T-cell (primary cell): Measurements from ENCODE around the gene POU2AF1. TPM values are rescaled to one million over a fixed set of nuclear protein-coding genes. Genes with fewer than 3 reads are reported as not detected.

Source experiments
- ATAC-seq, 4 experiments: fragments of 200-7000 bp in 3 of 4; fragments of 150-1000 bp in 1 of 4; cut with Tn5 transposase; replicated peaks in 1 of 4; 1 replicate in 3 of 4; 2 replicates in 1 of 4; pipeline ENCODE4 v1.10.0; 2021; ENCODE audit warnings: moderate library complexity in 3 of 4, mild to moderate bottlenecking in 2 of 4, moderate number of reproducible peaks in 1 of 4
- CTCF ChIA-PET, 2 donors: fragments of 300-600 bp; sonication (Branson Sonifier 250); formaldehyde crosslinking; loops; one replicate each; lab custom pipeline; 2022; ENCODE audit warnings: antibody characterized with exemption in 2 of 2; lab: Charles Lee
- POLR2A ChIA-PET, 2 donors: fragments of 300-600 bp; sonication (Branson Sonifier 250); formaldehyde crosslinking; loops; one replicate each; lab custom pipeline; 2022; ENCODE audit warnings: antibody characterized with exemption in 2 of 2; lab: Charles Lee
- DNase-seq, 35 experiments: peaks; one replicate each; pipeline versions ENCODE4 v3.0.0 to v3.0.0-alpha.2; 2013 to 2023
- H3K27ac ChIP-seq: one replicate; pipeline ENCODE4 v1.5.1; 2013; ENCODE audit warnings: low read length
- H3K27me3 ChIP-seq, 2 experiments: replicated peaks in 1 of 2; 1 replicate in 1 of 2; 2 replicates in 1 of 2; pipeline versions ENCODE4 v1.6.1 to v1.7.0; 2013; ENCODE audit warnings: low read length in 1 of 2, mixed read lengths in 1 of 2; ENCODE audit not compliant: control insufficient read depth in 2 of 2, insufficient read depth in 2 of 2; ENCODE audit errors: extremely low read depth in 1 of 2
- H3K36me3 ChIP-seq, 2 donors: 1 replicate in 1 of 2; 2 replicates in 1 of 2; pipeline versions ENCODE4 v1.6.1 to v1.7.0; 2013; ENCODE audit warnings: low read length in 1 of 2; ENCODE audit not compliant: control insufficient read depth in 2 of 2, insufficient read depth in 1 of 2; ENCODE audit errors: extremely low read depth in 1 of 2
- H3K4me1 ChIP-seq, 2 experiments: 1 replicate in 1 of 2; 2 replicates in 1 of 2; pipeline versions ENCODE4 v1.6.1 to v1.7.0; 2013; ENCODE audit warnings: low read length in 2 of 2, mixed read lengths in 1 of 2; ENCODE audit not compliant: insufficient read depth in 2 of 2, control insufficient read depth in 1 of 2; ENCODE audit errors: extremely low read depth in 1 of 2
- H3K4me3 ChIP-seq, 2 donors: 1 replicate in 1 of 2; 2 replicates in 1 of 2; pipeline versions ENCODE4 v1.5.1 to v1.7.0; 2013; ENCODE audit warnings: mild to moderate bottlenecking in 2 of 2, low read length in 1 of 2, moderate library complexity in 1 of 2; ENCODE audit not compliant: control insufficient read depth in 1 of 2; ENCODE audit errors: extremely low read depth in 1 of 2
- H3K9me3 ChIP-seq: 2 replicates; pipeline ENCODE4 v1.7.0; 2013
- H3K27ac Mint-ChIP-seq, 2 donors: one replicate each; pipeline ENCODE4 v1.8.0; 2020 to 2021; ENCODE audit warnings: mild to moderate bottlenecking in 2 of 2, mixed read lengths in 2 of 2
- H3K27me3 Mint-ChIP-seq, 2 donors: one replicate each; pipeline ENCODE4 v1.8.0; 2021 to 2022; ENCODE audit warnings: mixed read lengths in 2 of 2
- H3K36me3 Mint-ChIP-seq: one replicate; pipeline ENCODE4 v1.8.0; 2021; ENCODE audit warnings: mixed read lengths
- H3K4me1 Mint-ChIP-seq, 3 donors: one replicate each; pipeline ENCODE4 v1.8.0; 2020 to 2022; ENCODE audit warnings: mixed read lengths in 3 of 3, mild to moderate bottlenecking in 1 of 3
- H3K4me3 Mint-ChIP-seq, 3 donors: one replicate each; pipeline ENCODE4 v1.8.0; 2020 to 2022; ENCODE audit warnings: mild to moderate bottlenecking in 3 of 3, mixed read lengths in 3 of 3, moderate library complexity in 3 of 3
- H3K9me3 Mint-ChIP-seq, 3 donors: one replicate each; pipeline ENCODE4 v1.8.0; 2020 to 2022; ENCODE audit warnings: mixed read lengths in 3 of 3
- WGBS: methylation state at CpG from one replicate; pipeline ENCODE4 v1.1.5; 2013; ENCODE audit warnings: missing lambda C conversion rate; ENCODE audit not compliant: insufficient coverage; 5-methylcytosine and 5-hydroxymethylcytosine counted together
- total RNA-seq, 35 experiments: library from RNA in 6 of 35; stranded (reverse) in 6 of 35; fragments of 120-200 nt in 1 of 35; gene quantifications; one replicate each; pipeline versions ENCODE4 v1.2.1 to v1.2.4 and lab custom pipeline; 2013 to 2026

The POU2AF1 gene
- total RNA-seq, 5 donors from 2014 or later (not counting 1 experiment from before 2014, with no cell fraction given) = 3.4 to 9.3 (median 4.3) TPM

DNA sequence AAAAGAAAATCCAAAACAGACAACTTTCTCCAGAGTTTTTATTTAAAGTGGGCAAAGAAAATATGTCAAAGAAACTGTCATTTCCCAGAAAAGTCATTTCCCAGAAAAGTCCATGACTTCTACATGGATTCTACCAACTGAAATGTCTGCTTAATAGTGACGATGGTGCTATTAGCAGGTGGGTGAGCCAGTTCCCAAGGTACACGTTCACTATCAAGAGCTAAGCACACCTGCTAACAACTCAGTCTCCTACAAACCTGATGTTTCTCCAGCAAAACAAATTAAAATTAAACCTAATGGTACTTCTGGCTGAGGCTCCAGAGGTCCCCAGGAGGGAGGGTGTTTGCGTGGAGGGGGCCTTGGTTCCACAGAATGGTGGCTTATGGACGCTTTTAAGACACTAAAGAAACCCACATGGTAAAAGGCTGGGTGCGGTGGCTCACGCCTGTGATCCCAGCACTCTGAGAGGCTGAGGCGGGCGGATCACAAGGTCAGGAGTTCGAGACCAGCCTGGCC is 26.8 kb downstream of the POU2AF1 start:
- Mint-ChIP-seq H3K27me3 (peaks cover 0 to 4% of the 10 kb centered on the region in 2 donors), H3K9me3 (no peaks in the 10 kb centered on the region), H3K4me1 (no peaks in the 10 kb centered on the region), H3K36me3 (no peaks in the 10 kb centered on the region), H3K4me3 (no peak overlapping the region), H3K27ac (no peak overlapping the region)
- no peak for ATAC-seq
- WGBS = 100% methylated on average over 2 of the region's 9 CpGs
- no peak for DNase-seq
- POLR2A ChIA-PET = no interaction called here
- peaks cover 0 to 3% of the 10 kb centered on the region in 2 experiments for H3K27me3 ChIP-seq
- no peaks in the 10 kb centered on the region for H3K36me3 ChIP-seq
- no peaks in the 10 kb centered on the region for H3K9me3 ChIP-seq
- no peaks in the 10 kb centered on the region for H3K4me1 ChIP-seq
- H3K4me3 ChIP-seq = no peak overlapping the region
- CTCF ChIA-PET = interaction anchor here in 1 of 2 donors (0.8 kb wide), 1 partner anchor 34 kb away, joined by 7 read pairs; no protein-coding TSS in a partner anchor
- H3K27ac ChIP-seq = no peak overlapping the region

- CTCF ChIA-PET = interaction anchor here (0.7 kb wide), 2 partner anchors 26 to 124 kb away, joined by 3 read pairs; no protein-coding TSS in a partner anchor
- H3K27me3 Mint-ChIP-seq = peaks cover 0 to 4% of the 10 kb centered on the region in 2 donors
- Histone ChIP-seq H3K27me3 (peaks cover 0 to 3% of the 10 kb centered on the region in 2 experiments), H3K4me1 (no peaks in the 10 kb centered on the region), H3K9me3 (no peaks in the 10 kb centered on the region), H3K27ac (no peak overlapping the region), H3K36me3 (no peaks in the 10 kb centered on the region), H3K4me3 (no peak overlapping the region)
- H3K27ac Mint-ChIP-seq = no peak overlapping the region
- H3K4me1 Mint-ChIP-seq = no peaks in the 10 kb centered on the region
- POLR2A ChIA-PET = no interaction called here
- H3K36me3 Mint-ChIP-seq = no peaks in the 10 kb centered on the region
- WGBS = 98% methylated on average over 5 of the region's 10 CpGs
- ATAC-seq (no peak), DNase-seq (no peak)
- H3K9me3 Mint-ChIP-seq = no peaks in the 10 kb centered on the region
- no peak overlapping the region for H3K4me3 Mint-ChIP-seq
These were observed 27.6 kb downstream of the POU2AF1 start for GRCh38 chr11:111351374-111352055.

- no CpG with 5 or more reads among the region's 1 CpG for WGBS
- H3K27ac ChIP-seq = no peak overlapping the region
- Mint-ChIP-seq H3K27ac (no peak overlapping the region), H3K9me3 (no peaks in the 10 kb centered on the region), H3K4me1 (no peaks in the 10 kb centered on the region), H3K36me3 (no peaks in the 10 kb centered on the region), H3K27me3 (peaks cover 0 to 4% of the 10 kb centered on the region in 2 donors), H3K4me3 (no peak overlapping the region)
- no peak for ATAC-seq
- ChIA-PET POLR2A (no interaction called here), CTCF (interaction anchor here (0.7 kb wide), 2 partner anchors 25 to 124 kb away, joined by 3 read pairs; no protein-coding TSS in a partner anchor)
- no peak for DNase-seq
- H3K4me3 ChIP-seq = no peak overlapping the region
- H3K27me3 ChIP-seq = peaks cover 0 to 3% of the 10 kb centered on the region in 2 experiments
- no peaks in the 10 kb centered on the region for H3K36me3 ChIP-seq
- no peaks in the 10 kb centered on the region for H3K4me1 ChIP-seq
- H3K9me3 ChIP-seq = no peaks in the 10 kb centered on the region
These were observed 28.3 kb downstream of the POU2AF1 start for GRCh38 chr11:111350811-111351210.

- DNase-seq = no peak
- no peak overlapping the region for H3K27ac Mint-ChIP-seq
These were observed 29.8 kb downstream of the POU2AF1 start for GRCh38 chr11:111349191-111349695.

GRCh38 chr11:111348147-111348546 is 30.9 kb downstream of the POU2AF1 start:
- DNase-seq (no peak), ATAC-seq (no peak)
- H3K36me3 ChIP-seq = no peaks in the 10 kb centered on the region
- H3K36me3 Mint-ChIP-seq = no peaks in the 10 kb centered on the region
- no peak overlapping the region for H3K27ac ChIP-seq
- ChIA-PET CTCF (no interaction called here), POLR2A (no interaction called here)
- H3K27me3 ChIP-seq = no peaks in the 10 kb centered on the region
- no peak overlapping the region for H3K27ac Mint-ChIP-seq
- H3K4me1 Mint-ChIP-seq = no peaks in the 10 kb centered on the region
- H3K27me3 Mint-ChIP-seq = peaks cover 0 to 4% of the 10 kb centered on the region in 2 donors
- WGBS = no CpG with 5 or more reads among the region's 3 CpGs
- no peak overlapping the region for H3K4me3 Mint-ChIP-seq
- H3K4me3 ChIP-seq = no peak overlapping the region
- H3K4me1 ChIP-seq = no peaks in the 10 kb centered on the region
- no peaks in the 10 kb centered on the region for H3K9me3 Mint-ChIP-seq
- H3K9me3 ChIP-seq = no peaks in the 10 kb centered on the region

More at GRCh38 chr11:111349191-111349695, 29.8 kb downstream of the POU2AF1 start:
- WGBS = no CpG with 5 or more reads among the region's 2 CpGs
- POLR2A ChIA-PET = no interaction called here
- Mint-ChIP-seq H3K4me3 (no peak overlapping the region), H3K36me3 (no peaks in the 10 kb centered on the region), H3K27me3 (peaks cover 0 to 4% of the 10 kb centered on the region in 2 donors), H3K9me3 (no peaks in the 10 kb centered on the region), H3K4me1 (no peaks in the 10 kb centered on the region)
- Histone ChIP-seq H3K27ac (no peak overlapping the region), H3K4me1 (no peaks in the 10 kb centered on the region), H3K9me3 (no peaks in the 10 kb centered on the region), H3K27me3 (peaks cover 0 to 2% of the 10 kb centered on the region in 2 experiments), H3K4me3 (no peak overlapping the region), H3K36me3 (no peaks in the 10 kb centered on the region)
- CTCF ChIA-PET = interaction anchor here in 1 of 2 donors (0.6 kb wide), 1 partner anchor 122 kb away, joined by 6 read pairs; no protein-coding TSS in a partner anchor
- no peak for ATAC-seq

DNA sequence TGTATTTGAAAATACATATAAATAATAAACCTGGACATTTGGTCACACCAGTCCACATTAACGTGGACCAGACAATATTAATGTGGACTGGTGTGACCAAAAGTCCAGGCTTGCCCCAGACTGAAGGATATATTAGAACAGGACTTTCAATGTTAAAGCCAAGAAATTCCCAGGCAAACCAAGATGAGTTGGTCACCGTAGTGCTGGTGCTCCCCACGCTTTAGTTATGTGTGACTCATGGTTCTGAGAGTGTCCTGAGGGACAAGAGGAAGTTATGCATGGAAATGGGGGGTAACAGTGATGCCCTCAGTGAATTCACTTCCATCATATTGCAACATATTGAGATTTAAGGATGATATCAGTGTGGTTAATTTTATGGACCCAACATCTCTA is 31.4 kb downstream of the POU2AF1 start:
- H3K36me3 Mint-ChIP-seq = no peaks in the 10 kb centered on the region
- Histone ChIP-seq H3K4me3 (no peak overlapping the region), H3K4me1 (no peaks in the 10 kb centered on the region), H3K27me3 (no peaks in the 10 kb centered on the region), H3K36me3 (no peaks in the 10 kb centered on the region), H3K9me3 (no peaks in the 10 kb centered on the region), H3K27ac (no peak overlapping the region)
- ChIA-PET POLR2A (no interaction called here), CTCF (no interaction called here)
- H3K4me3 Mint-ChIP-seq = no peak overlapping the region
- H3K4me1 Mint-ChIP-seq = no peaks in the 10 kb centered on the region
- WGBS = 80% methylated on average over 1 of the region's 3 CpGs
- no peak overlapping the region for H3K27ac Mint-ChIP-seq
- peaks cover 0 to 4% of the 10 kb centered on the region in 2 donors for H3K27me3 Mint-ChIP-seq
- H3K9me3 Mint-ChIP-seq = no peaks in the 10 kb centered on the region
- ATAC-seq (no peak), DNase-seq (no peak)
